NCI-H128 (cell line): ENCODE results near the gene DCAF11.

ENCODE experiments used
- DNase-seq: peaks from one replicate; lab custom pipeline; 2025; ENCODE audit not compliant: unreplicated experiment; lab: John Stamatoyannopoulos, UW

Gene DCAF11

GRCh38 chr14:24137529-24138395 lies 23.2 kb downstream of the DCAF11 start:
- no peak for DNase-seq

DNA sequence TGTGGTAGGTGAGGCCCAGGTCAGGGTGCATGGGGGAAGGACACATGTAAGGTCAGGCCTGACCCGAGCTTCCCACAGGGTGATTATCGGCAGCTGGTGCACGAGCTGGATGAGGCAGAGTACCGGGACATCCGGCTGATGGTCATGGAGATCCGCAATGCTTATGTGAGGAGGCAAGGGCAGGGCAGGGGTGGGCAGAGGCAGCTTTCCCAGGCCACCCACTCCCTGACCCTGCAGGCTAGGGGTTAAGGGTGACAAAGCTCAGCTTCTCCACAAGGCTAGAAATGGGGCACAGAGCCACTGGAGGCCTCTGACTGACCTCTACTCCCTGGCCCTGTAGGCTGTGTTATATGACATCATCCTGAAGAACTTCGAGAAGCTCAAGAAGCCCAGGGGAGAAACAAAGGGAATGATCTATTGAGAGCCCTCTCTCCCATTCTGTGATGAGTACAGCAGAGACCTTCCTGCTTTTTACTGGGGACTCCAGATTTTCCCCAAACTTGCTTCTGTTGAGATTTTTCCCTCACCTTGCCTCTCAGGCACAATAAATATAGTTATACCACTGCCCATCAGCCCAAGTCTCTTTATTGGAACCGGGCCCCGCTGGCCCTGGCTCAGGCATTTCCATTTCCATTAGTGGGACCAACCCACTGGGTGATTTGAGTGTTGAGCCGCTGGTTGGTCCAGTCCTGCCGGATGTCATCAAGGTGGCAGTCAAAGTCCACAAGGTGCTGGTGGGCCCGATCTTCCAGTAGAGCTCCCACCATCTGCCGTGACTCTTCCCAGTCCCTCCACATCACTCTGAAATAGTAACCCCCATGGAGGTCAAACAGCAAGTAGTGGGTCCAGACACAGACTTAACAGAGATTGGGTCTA lies 24.1 kb downstream of the DCAF11 start:
- no peak for DNase-seq

DNA sequence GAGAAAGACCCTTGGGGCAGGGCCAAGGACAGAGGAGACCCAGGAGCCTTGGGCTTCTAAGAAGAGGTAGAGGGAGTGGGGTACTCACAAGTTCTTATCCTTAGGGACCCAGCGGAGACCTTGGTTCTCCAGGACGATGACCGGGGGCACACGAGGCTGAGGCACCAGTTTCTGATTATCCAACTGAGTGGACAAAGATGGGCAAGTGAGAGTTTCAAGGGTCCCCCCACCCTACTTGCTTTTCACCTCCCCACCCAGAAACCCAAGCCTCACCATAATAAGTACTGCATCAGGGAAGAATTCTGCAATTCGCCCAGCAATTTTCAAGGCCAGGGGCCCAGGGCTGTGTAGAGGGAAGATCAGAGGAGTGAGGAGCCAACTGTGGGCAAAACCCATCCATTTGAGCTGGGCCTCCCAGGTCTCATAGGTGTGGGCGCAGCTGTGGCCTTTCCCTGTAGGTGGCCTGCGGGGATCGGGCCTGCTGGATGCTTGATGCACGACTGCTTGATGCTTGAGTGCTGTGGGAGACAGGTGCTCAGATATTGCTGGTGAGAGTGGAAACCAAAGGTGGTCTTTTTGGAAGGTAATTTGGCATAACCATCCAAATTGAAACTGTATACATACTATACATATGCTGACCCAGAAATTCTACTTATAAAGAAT lies 24.8 kb downstream of the DCAF11 start:
- no peak for DNase-seq

DNA sequence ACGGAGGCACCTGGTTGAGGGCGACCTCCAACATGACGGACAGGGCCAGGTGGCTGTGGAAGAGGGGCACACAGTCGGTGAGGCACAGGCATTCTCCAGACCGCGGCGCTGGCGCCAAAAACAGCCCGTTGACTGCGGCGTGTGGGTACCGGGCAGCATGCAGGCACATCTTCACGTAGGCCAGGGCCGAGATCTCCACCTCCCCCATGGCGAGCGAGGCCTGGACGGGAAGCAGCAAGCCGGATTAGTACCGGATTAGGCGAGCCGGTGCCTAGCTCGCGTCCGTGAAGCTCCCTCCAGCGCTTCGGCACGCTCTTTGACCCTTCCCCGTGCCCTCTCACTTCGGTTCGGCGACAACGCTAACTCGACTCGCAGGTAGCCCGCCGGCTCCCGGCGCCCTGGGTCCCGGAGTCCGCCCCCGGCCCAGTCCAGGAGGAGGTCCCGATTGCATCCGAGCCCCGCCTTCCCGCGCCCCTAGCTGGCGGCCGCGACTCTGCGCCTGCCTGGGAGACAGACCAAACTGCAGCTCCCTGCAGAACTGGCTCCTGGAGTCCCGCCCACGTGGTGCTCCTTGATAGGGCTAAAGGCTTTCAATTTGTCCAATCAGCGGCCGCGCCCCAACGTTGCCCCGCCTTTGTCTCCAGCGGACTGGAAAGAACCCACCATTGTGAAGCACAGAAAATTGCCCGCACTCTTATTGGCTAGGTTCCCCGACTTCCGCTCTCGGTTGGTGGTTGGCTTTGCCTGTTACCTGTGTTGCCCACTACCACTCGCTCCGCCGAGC lies 26.7 kb downstream of the DCAF11 start, which contains the start of gene EMC9:
EMC9 (minus strand) TSS at position 495 of the 784 bp plus-strand sequence; CDS start at position 208, 287 bp downstream.
- peak; percentile 100 for DNase-seq

DNA sequence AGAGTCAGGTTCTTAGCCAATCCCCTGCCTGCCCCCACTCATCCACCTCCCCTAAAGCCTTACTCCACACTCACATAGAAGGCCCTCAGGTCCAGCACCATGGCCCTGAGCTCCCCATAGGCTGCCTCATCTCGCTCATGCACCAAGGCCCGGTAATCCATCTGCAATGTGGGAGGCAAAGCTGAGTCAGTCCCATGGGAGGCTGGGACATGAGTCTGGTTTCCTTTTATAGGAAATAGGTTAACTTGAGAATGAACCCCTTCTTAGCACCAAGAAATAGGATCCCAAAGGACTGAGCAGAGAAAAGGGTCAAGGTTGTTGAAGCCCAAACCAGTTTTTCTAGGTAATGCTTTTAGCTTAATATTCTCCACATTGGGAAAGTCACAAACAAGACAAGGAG lies 28.9 kb downstream of the DCAF11 start:
- no peak for DNase-seq

GRCh38 chr14:24144451-24144850 lies 29.9 kb downstream of the DCAF11 start:
- no peak for DNase-seq

DNA sequence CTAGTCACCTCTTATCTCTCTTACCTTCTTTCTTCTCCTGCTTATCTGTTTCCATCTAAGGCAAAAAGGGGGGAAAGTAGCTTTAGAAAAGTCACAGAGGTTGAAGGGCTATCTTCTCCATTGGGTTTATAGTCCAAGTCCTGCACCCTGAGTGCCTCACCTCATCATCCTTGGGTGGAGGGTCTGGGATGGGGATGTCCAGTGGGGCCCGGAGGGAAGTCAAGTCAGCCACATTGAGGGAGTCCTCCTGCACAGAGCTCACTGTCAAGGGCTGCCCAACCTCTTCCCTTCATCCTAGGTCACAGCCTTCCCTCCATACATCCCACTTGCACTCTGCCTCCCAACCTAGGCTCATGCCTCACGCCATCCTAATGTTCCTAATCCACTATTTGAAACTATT lies 30.6 kb downstream of the DCAF11 start:
- DNase-seq: no peak

DNA sequence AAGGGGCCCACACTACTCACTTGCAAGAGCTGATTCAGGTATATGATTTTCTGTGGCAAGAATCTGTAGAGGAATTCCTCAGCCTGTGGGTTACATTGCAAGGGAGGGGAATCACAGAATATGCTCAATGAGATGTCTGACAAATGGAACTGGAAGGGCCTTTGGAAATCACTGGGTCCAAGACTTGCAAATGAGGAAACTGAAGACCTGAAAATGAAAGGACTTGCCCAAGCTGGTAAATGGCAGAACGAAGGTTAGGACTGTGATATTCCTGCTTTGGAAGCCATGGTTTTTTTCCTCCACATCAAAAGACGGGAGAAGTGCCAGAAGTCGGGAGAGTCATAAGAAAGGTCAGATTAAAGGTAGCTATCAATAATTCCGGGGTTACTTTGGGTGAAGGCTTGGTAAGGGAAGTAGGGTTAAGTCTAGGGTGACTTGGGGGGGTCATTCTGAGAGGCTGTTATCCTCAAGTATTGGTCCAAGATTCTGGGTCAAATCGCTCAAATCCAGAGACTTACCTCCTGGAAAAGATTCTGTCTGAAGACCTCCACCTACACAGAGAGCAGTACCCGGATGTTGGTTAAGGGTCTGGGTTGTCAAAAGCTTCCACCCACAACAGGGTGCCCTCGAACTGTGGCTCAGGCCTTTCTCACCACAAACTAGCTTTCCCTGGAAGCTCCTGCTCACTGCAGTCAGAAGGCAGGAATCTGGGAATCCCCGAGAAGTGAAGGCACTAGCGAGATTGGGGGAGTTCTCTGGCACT lies 31.3 kb downstream of the DCAF11 start:
- DNase-seq: no peak

DNA sequence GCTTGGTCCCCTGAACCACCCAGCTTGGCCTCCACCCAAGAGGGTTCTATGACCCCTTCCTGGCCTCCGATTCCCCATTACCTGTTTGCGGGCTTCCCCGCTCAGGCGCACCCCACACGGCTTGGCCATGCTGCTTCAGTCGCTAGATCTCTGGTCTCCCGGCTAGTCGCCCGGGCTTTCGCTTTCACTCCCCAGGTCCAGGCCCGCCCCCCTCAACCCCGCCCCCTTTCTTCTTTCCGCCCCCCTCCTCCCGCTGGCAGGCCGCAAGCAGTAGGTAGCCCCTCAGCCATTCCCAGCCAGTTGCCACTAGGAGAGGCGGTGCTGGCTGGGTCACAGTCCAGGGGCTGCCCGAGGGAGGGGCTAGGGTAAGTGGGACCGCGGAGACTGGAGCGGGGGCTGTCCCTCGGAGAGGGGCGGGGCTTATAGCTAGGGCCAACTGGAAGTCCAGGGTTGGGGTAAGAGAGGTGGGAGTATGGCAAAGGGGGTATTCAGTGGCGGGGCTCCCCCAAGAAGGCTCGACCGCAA lies 31.9 kb downstream of the DCAF11 start, which contains the start of gene PSME2:
PSME2 (minus strand) TSS at position 158 of the 525 bp plus-strand sequence; CDS start at position 129, 29 bp downstream.
- DNase-seq: peak; percentile 91

DNA sequence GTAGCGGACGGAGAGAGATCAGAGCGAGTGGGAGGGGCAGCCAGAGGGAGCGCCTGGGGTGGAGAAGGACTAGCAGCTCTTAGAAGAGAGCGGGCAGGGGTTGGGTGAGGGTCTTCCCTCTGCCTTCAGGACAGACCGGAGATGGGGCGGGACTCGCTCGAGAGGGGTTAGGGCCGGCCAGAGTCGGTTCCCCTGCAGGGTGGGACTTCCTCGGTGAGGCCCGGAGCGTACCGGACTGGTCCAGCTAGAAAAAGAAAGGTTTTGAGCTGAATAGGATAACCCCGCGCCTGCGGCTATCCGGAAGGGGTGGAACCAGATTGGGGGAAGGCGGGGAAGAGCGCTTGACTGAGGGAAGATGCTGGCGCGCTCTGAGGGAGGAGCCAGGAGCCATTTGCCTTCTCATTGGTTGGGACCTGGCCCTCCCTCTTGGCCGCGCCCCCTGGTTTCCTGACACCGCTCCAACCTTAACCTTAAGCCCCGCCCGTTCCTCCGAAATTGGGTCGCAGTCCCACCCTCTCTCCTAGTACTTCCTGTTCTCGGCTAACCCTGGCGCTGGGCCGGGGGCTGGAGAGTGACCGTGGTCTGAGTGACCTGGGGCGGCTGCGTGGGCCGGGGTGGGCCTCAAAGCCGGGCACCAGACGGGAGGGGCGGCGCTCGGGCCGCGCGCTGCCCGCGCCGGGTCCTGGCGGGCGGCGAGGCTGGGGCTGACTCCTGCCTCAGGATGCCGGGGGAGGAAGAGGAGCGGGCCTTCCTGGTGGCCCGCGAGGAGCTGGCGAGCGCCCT lies 32.6 kb downstream of the DCAF11 start, which contains the start of gene RNF31:
RNF31 (plus strand) TSS at position 521 of the 783 bp plus-strand sequence; CDS start at position 722, 201 bp downstream.
- DNase-seq: peak; percentile 96

DNA sequence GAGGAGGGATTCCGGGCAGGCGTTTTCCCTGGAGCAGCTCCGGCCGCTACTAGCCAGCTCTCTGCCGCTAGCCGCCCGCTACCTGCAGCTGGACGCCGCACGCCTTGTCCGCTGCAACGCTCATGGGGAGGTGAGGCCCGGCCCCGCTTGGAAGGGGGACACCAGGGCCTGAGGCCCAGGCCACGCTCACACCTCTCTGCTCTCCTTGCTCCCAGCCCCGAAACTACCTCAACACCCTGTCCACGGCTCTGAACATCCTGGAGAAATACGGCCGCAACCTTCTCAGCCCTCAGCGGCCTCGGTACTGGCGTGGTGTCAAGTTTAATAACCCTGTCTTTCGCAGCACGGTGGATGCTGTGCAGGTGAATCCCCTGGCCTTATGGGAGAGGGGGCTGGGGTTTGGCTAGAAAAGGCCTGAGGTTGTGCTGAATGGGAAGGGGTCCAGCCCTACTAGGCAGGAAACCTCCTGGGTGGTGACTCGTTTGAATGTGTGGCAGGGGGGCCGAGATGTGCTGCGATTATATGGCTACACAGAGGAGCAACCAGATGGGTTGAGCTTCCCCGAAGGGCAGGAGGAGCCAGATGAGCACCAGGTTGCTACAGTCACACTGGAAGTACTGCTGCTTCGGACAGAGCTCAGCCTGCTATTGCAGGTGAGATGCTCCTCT lies 33.3 kb downstream of the DCAF11 start:
- DNase-seq: no peak

- DNase-seq: no peak
These were observed 34.9 kb downstream of the DCAF11 start for GRCh38 chr14:24149302-24149969.

DNA sequence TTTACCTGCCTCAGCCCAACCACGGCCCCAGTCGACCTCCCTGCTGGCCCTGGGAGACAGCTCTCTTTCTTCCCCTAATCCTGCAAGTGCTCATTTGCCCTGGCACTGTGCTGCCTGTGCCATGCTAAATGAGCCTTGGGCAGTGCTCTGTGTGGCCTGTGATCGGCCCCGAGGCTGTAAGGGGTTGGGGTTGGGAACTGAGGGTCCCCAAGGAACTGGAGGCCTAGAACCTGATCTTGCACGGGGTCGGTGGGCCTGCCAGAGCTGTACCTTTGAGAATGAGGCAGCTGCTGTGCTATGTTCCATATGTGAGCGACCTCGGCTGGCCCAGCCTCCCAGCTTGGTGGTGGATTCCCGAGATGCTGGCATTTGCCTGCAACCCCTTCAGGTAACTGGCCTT lies 35.5 kb downstream of the DCAF11 start:
- DNase-seq: no peak

DNA sequence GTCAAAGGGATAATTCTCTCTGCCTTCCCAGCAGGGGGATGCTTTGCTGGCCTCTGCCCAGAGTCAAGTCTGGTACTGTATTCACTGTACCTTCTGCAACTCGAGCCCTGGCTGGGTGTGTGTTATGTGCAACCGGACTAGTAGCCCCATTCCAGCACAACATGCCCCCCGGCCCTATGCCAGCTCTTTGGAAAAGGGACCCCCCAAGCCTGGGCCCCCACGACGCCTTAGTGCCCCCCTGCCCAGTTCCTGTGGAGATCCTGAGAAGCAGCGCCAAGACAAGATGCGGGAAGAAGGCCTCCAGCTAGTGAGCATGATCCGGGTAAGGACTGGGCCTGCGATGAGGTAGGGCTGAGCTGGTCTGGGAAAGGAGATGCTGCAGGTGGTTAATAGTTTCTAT lies 36.0 kb downstream of the DCAF11 start:
- no peak for DNase-seq

DNA sequence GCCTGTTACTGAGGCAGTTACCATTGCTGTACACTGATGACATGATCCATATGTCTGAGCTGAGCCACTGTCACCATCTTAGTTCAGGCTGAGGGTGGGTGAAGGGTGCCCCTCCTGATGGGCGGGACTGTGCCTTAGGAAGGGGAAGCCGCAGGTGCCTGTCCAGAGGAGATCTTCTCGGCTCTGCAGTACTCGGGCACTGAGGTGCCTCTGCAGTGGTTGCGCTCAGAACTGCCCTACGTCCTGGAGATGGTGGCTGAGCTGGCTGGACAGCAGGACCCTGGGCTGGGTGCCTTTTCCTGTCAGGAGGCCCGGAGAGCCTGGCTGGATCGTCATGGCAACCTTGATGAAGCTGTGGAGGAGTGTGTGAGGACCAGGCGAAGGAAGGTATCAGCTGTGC lies 36.4 kb downstream of the DCAF11 start:
- DNase-seq: no peak

DNA sequence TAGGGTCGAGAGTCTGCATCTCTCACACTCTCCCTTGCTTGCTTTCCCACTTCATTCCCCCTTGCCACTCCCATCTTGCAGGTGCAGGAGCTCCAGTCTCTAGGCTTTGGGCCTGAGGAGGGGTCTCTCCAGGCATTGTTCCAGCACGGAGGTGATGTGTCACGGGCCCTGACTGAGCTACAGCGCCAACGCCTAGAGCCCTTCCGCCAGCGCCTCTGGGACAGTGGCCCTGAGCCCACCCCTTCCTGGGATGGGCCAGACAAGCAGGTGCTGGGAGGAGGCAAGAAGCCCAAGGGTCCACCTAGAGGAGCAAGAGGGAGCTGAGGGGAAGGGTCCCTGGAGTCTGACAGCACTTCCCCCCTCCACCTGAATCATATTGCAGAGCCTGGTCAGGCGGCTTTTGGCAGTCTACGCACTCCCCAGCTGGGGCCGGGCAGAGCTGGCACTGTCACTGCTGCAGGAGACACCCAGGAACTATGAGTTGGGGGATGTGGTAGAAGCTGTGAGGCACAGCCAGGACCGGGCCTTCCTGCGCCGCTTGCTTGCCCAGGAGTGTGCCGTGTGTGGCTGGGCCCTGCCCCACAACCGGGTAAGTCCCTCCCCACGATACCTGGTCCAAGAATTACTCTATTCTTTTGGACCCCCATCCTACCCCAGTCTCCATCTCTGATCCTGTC lies 37.0 kb downstream of the DCAF11 start:
- DNase-seq: no peak

- no peak for DNase-seq
These were observed 40.5 kb downstream of the DCAF11 start for GRCh38 chr14:24155100-24155499.
